Esophagus squamous epithelium (tissue), 5 donors: ENCODE results near the gene TGM5. TPM values are rescaled to one million over a fixed set of nuclear protein-coding genes. Genes with fewer than 3 reads are reported as not detected.

Source experiments
- DNase-seq: peaks from one replicate; lab custom pipeline; 2025; lab: John Stamatoyannopoulos, UW
- H3K27ac ChIP-seq, 4 donors: fragments of 200-600 bp; sonication (generic); one replicate each; pipeline ENCODE4 v1.5.1; 2016 to 2019; ENCODE audit warnings: mild to moderate bottlenecking in 1 of 4
- H3K27me3 ChIP-seq, 4 donors: fragments of 200-600 bp; sonication (generic); 1 replicate in 3 of 4; 2 replicates in 1 of 4; pipeline versions ENCODE4 v1.5.1 to v1.6.0; 2017 to 2021; ENCODE audit warnings: antibody characterized with exemption in 1 of 4
- H3K36me3 ChIP-seq, 3 donors: fragments of 200-600 bp; sonication (generic); one replicate each; pipeline ENCODE4 v1.5.1; 2016 to 2019
- H3K4me1 ChIP-seq, 3 donors: fragments of 200-600 bp; sonication (generic); one replicate each; pipeline ENCODE4 v1.5.1; 2017 to 2019
- H3K4me3 ChIP-seq, 4 donors: fragments of 200-600 bp; sonication (generic); 1 replicate in 3 of 4; 2 replicates in 1 of 4; pipeline ENCODE4 v1.5.1; 2016 to 2019; ENCODE audit warnings: mild to moderate bottlenecking in 2 of 4, moderate library complexity in 1 of 4
- H3K9me3 ChIP-seq, 3 donors: fragments of 200-600 bp; sonication (generic); one replicate each; pipeline ENCODE4 v1.5.1; 2016 to 2019
- CTCF ChIP-seq, 6 experiments: fragments of 450-650 bp in 4 of 6; fragments of 200-600 bp in 2 of 6; sonication (generic) in 2 of 6; IDR thresholded peaks; one replicate each; pipeline ENCODE4 v1.5.1; 2016 to 2019; ENCODE audit warnings: antibody characterized with exemption in 6 of 6, mild to moderate bottlenecking in 4 of 6, moderate library complexity in 4 of 6
- POLR2A ChIP-seq, 4 donors: fragments of 450-650 bp; IDR thresholded peaks; one replicate each; pipeline ENCODE4 v1.6.1; 2017; ENCODE audit warnings: antibody characterized with exemption in 4 of 4, mild to moderate bottlenecking in 4 of 4, moderate library complexity in 3 of 4
- WGBS, 2 donors: methylation state at CpG; one replicate each; pipeline ENCODE4 v1.1.5; 2018; 5-methylcytosine and 5-hydroxymethylcytosine counted together
- intact Hi-C: fragments of 100-400 bp; cut with DNase I; formaldehyde crosslinking; loops from one replicate; pipeline ENCODE4 v1.15.0; 2022
- total RNA-seq, 4 donors: library from RNA; depleted of rRNA; stranded (reverse); fragments of >200 nt; gene quantifications; one replicate each; pipeline ENCODE4 v1.1.0, GENCODE V29; 2016
- donor health status: DM: yes; HTN: yes; CAD: no.

TGM5 gene
- total RNA-seq, 4 donors from 2014 or later = 6.7 to 36.1 (median 15.6) TPM

- Histone ChIP-seq H3K9me3 (no peaks in the 10 kb centered on the region), H3K4me1 (peaks cover 0 to 5% (median 0%) of the 10 kb centered on the region in 3 donors), H3K27ac (no peak overlapping the region), H3K27me3 (no peaks in the 10 kb centered on the region), H3K36me3 (peaks cover 5 to 98% (median 29%) of the 10 kb centered on the region in 3 donors), H3K4me3 (no peak overlapping the region)
- intact Hi-C loops = no loop called here
- no peak for TF ChIP-seq POLR2A (IDR thresholded peaks at IDR 0.05)
- TF ChIP-seq CTCF (IDR thresholded peaks at IDR 0.05) = no peak
- no peak for DNase-seq
- WGBS, 2 donors = 87% methylated on average over 2 of the region's 2 CpGs
Observed at GRCh38 chr15:43193710-43194109, 73.0 kb downstream of the TGM5 start.

GRCh38 chr15:43190178-43190577, 76.5 kb downstream of the TGM5 start:
- peaks cover 5 to 62% (median 29%) of the 10 kb centered on the region in 3 donors for H3K36me3 ChIP-seq
- intact Hi-C loops = no loop called here
- no peak overlapping the region for H3K4me3 ChIP-seq
- WGBS, 2 donors = 70 to 84% methylated on average over 1 of the region's 1 CpG
- H3K9me3 ChIP-seq = no peaks in the 10 kb centered on the region
- TF ChIP-seq CTCF (IDR thresholded peaks at IDR 0.05) = no peak
- TF ChIP-seq POLR2A (IDR thresholded peaks at IDR 0.05) = no peak
- H3K27ac ChIP-seq = no peak overlapping the region
- no peak for DNase-seq
- H3K4me1 ChIP-seq = peaks cover 0 to 34% (median 14%) of the 10 kb centered on the region in 3 donors
- H3K27me3 ChIP-seq = no peaks in the 10 kb centered on the region

GRCh38 chr15:43189296-43189695, 77.4 kb downstream of the TGM5 start:
- Histone ChIP-seq H3K27me3 (no peaks in the 10 kb centered on the region), H3K36me3 (peaks cover 5 to 54% (median 22%) of the 10 kb centered on the region in 3 donors), H3K9me3 (no peaks in the 10 kb centered on the region), H3K4me1 (peaks cover 0 to 43% (median 14%) of the 10 kb centered on the region in 3 donors), H3K4me3 (no peak overlapping the region), H3K27ac (no peak overlapping the region)
- TF ChIP-seq POLR2A (IDR thresholded peaks at IDR 0.05) (no peak), CTCF (IDR thresholded peaks at IDR 0.05) (no peak)
- intact Hi-C loops = no loop called here
- WGBS, 2 donors = 62 to 71% methylated on average over 2 of the region's 2 CpGs
- no peak for DNase-seq

- DNase-seq = no peak
- Histone ChIP-seq H3K4me1 (peaks cover 0 to 51% (median 14%) of the 10 kb centered on the region in 3 donors), H3K27me3 (no peaks in the 10 kb centered on the region), H3K36me3 (peaks cover 5 to 37% (median 15%) of the 10 kb centered on the region in 3 donors), H3K27ac (no peak overlapping the region), H3K4me3 (no peak overlapping the region), H3K9me3 (no peaks in the 10 kb centered on the region)
- intact Hi-C loops = no loop called here
- TF ChIP-seq POLR2A (IDR thresholded peaks at IDR 0.05) (no peak), CTCF (IDR thresholded peaks at IDR 0.05) (peak in 5 of 6 experiments; percentile 26 to 66 (median 58))
- WGBS, 2 donors = 48 to 56% methylated on average over 2 of the region's 2 CpGs
Observed at GRCh38 chr15:43187544-43188155, 79.1 kb downstream of the TGM5 start.

- Histone ChIP-seq H3K36me3 (peaks cover 0 to 32% (median 13%) of the 10 kb centered on the region in 3 donors), H3K27me3 (no peaks in the 10 kb centered on the region), H3K4me3 (peak overlapping the region; percentile 70 to 91 (median 78)), H3K4me1 (peaks cover 0 to 56% (median 14%) of the 10 kb centered on the region in 3 donors), H3K9me3 (no peaks in the 10 kb centered on the region), H3K27ac (peak overlapping the region; percentile 87 to 96 (median 95))
- intact Hi-C loops = no loop called here
- TF ChIP-seq POLR2A (IDR thresholded peaks at IDR 0.05) = no peak
- TF ChIP-seq CTCF (IDR thresholded peaks at IDR 0.05) = no peak
- DNase-seq = no peak
- 0 to 1% methylated on average over 13 of the region's 13 CpGs for WGBS, 2 donors
Observed at GRCh38 chr15:43186003-43186353, 80.8 kb downstream of the TGM5 start.
